ENCODE results near the gene PCCA.
A peak's percentile ranks its signal among the peaks of the same experiment; 100 is the strongest.
"Not testable (repeated sequence)": the region's sequence is repeated elsewhere in the genome, so short reads cannot be mapped to it uniquely, and the experiment has no call there.

Gene PCCA

DNA sequence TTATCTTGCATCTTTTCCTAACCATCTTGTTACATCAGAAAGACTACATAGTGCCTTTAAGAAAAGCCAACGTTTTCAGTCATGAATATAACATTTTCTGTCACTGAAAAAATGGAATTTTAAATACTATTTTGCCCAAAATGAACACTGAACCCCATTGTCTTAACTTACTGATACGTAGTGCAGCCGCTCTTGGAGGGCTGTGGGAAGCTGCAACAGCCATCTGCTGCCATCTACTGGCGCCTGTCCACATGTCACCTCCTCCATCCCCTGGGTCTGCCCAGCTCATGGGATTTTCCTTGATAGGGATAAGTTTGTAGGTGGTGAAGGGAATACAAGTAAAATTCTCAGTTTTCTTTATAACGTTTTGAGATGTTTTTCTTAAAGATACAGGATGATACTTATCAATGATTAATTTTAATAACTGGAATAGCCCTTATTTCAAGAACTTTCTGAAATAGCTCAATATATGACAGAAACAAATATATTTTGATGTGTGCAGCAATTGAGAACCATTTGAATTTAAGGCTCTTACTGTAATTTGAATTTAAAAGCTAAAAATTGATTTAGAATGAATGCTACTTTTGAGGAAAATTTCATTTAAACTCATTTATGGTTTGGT is 426.0 kb downstream of the PCCA start:
- peak; percentile 67 for DNase-seq

DNA sequence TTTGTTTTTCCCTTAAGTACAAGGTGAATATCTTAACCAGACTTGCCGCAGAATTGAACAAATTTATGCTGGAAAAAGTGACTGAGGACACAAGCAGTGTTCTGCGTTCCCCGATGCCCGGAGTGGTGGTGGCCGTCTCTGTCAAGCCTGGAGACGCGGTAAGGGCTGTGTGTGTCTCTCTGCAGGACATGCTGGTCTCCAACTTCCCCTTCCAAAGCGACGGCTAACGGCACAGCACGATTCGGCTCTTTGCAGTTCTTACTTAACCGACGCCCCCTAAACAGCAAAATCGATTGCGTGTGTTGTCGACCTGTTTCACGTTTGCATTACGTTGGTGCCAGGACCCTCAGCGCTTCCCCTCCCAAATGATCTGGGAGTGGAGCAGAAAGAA is 426.5 kb downstream of the PCCA start:
- no peak for DNase-seq

DNA sequence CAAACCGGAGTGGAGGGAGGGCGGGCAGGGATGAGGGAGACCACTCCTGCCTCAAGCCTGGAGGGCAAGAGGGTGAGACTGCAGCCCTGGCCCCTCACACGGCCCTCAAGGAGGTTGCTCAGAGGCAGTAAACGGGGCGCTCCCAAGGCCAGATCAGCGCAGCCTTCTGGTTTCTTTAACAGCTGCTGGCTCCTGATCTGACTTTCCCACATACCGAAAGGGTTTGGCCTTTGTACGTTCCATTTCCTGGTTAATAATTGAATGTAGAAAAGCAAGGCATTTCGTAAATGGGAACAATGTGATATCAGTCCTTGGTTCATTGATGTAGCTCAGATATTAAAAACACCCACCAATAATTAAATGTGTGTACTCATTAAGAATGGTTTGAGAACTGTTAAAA is 428.2 kb downstream of the PCCA start:
- DNase-seq, result no peak

DNA sequence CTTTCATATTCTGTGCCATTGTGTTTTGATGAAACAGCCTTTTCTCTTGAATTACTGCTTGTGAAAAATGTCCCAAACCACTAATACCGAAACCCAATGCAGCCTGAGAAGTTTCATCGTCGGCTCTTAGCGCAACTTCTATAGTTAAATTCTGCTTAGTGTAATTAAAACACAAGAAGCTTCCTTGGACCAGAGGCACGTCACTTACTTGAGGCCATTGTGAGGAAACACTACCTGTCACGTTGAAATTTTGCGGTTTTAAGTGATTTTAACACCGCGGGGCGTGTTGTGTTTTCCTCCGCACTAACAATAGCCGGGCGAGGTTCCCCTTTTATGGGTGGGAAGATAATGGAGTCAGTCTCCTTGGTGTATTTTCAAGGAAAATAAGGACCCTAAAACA is 428.8 kb downstream of the PCCA start:
- DNase-seq, result no peak

DNA sequence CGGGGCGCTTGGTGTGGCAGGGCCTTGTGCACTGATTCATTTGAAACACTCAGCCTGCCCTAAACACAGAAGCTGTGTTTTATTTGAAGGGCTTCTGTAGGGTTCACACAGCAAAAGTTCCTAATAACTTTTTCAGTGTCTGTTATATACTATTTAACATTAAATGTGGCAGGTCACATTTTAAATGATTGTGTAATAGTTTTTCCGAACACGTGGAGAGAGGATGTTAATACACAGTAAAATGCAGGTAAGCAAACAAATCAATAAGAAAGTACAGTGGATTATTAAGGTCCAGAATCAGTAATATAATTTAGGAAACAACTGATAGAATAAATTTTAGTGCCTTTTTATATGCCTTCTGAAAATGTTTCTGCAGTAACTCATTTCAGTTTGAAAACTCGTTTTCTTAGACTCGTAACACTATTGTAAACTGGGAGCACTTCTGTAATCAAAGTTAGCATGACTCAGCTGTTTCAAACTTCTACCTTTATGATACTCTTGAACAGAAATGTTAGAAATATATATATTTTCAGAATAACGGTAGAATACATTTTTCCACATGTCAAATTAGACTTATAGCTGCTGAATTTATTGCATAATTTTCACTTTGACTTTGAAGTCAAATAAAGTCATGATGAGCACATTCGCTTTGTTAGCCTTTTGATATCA is 429.6 kb downstream of the PCCA start:
- no peak for DNase-seq

DNA sequence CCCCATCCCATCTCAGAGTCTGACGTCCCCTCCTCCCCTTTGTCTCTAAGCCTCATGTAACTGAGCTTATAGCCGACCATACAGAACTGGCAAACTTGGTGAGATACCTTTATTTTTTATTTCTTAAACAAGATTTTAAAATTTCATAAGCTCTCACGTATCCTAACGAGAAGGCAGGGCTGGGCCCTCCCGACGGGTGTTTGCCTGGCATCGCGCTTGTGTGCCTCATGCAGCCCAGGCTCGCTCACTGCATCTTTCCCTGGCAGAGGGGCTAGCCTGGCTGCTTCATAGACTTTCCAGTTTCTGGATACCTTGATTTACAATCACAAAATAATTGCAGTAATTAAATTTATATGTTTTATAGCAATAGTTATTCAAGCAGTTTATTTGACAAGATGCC is 430.7 kb downstream of the PCCA start:
- no peak for DNase-seq

DNA sequence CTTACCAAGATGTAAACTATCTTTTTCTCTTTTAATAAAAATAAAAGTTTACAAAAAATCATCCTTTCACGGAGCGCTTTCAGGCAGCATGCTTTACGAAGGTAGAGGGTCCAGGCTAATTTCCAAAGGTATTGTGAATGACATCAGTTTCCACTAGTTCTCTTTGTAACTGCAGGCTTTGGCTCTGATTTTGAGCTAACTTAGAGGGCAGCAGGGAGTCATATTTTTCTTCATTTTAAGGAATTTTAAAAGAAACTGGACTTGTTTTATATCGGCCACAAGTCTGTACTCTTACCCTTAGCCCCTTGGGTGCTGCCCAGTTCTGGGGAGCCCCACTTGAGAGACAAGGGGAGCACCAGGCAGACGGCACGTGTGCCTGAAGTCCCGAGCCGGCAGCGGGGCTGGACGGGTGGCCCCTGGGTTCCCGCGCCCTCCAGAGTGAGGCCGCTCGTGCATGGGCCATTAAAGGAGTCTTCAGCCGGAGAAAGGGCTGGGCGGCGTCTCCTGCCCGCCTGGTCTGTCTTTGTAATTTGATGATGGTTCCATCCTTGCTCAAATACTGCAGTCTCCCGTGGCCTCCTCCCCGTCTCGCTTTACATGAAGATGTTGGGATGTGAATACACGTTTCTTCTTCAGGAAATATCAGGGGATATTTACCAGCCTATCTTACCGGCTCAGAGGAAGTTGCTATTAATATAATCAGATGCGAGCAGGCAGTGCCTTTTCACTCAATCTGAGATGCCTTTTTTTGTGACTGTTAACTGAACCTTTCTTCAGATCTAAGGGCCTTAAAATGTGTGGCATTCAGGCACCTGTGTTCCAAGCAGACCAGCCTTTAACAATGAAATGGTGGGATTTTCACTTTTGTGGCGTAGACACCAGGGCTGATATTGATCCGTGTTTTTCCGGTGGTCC is 432.3 kb downstream of the PCCA start:
- DNase-seq, result no peak

DNA sequence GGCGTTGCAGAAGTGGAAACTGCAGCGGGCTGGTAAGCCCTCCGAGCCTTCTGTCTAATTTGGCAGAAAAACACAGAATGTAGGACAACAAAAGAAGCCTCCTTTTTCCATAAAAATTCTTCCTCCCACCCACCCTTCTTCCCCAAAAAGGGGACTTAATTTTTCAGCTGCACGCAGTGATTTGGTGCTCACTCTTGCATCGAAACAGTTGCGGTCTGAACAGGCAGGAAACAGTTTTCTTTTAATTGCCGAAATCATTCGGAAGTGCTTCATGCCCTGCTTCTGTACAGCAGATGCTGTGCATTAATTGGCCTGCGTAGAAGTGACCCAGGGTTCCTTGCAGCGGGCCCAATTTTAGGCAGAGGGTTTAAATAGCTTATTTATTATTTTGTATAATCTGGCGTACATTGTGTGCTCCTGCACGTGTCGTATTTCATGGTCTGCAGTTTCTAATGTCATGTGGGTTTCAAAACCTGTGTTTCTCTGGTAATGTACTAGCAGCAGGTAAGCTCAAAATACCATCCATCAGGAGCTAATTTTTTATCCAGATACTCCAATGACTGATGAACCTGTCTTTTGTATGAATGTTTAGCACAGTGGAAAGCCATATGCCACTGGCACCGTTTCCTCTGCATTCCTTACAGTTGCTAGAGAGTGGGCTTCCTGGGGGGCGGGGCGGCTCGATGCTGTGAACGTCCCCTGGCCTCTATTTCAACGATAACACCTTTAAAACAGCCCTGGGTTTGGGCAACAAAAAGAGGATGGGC is 433.1 kb downstream of the PCCA start:
- DNase-seq, result no peak

DNA sequence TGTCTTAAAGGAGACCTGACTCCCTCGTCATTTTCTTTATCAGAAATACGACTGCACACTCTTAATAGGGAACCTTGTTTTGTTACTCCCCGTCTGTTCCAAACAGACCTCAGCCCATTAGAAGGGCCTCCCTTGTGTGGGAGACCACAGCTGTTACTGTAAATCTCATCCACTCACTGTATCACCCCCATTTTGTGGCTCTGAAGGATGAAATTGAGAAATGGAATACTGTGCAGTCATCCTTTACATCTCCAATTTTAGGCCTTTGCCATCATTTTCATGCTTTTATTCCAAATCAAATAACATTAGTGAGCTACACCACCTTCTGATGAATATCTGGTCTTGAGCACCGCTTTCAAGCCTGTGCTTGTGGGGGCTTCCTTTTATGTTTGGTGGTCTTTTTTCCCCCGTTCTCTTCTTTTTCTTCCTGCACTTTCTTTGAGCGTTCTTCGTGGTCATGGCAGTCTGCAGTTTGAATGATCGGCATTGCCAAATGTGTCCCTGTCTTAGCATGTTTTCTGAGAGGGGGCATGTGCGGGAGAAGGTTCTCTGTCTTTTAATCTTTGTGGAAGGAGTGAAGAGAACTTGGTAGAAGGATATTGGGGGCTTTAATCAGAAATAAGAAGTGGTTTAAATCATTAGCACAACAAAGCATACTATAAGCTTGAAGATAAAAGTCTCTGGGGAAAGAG is 433.9 kb downstream of the PCCA start:
- DNase-seq, result no peak

DNA sequence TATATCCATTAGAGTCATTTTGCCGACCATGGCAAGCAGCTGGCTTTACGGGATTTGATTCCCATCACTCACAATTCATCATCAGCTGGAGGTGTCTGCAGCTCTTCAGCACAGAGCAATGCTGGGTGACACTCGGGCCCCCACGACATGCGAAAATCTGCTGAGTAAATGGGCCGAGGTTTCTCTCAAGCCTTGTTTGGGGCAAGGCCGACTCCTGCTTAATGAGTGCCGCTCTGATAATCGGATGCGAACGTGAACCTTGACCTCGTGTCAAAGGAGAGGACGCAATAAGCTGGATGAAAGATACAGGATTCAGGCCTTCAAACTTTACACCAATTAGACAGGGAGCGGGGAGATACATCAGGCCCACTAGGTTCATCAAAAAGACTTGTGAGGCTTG is 434.5 kb downstream of the PCCA start:
- DNase-seq, result no peak

DNA sequence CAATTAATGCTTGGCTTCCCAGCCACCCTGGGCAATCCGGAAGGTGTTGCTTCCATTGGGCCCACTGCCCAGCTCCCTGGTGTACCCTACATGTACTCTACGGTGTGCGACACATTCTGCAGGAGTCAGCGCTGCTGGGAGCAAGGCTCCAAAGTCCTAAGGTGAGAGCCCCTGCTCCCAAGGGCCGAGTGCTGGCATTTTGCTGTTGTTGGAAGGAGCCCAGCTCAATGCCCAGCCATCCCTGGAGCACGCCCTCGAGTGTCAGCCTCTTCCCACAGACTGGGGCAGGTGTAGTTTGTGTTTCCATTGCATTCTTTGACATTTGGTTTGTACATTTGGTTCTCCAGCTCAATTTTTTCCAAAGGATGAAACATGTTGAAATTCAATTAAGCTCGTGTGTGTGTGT is 435.1 kb downstream of the PCCA start:
- DNase-seq, result no peak

DNA sequence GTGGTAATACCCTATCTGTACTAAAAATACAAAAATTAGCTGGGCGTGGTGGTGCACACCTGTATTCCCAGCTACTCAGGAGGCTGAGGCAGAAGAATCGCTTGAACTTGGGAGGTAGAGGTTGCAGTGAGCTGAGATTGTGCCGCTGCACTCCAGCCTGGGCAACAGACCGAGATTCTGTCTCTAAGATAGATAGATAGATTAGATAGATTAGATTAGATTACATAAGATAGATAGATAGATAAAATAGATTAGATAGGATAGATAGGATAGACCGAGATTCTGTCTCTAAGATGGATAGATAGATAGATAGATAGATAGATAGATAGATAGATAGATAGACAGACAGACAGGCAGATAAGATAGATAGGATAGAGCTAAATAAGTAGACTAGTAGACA is 435.8 kb downstream of the PCCA start:
- not testable (repeated sequence) for DNase-seq

DNA sequence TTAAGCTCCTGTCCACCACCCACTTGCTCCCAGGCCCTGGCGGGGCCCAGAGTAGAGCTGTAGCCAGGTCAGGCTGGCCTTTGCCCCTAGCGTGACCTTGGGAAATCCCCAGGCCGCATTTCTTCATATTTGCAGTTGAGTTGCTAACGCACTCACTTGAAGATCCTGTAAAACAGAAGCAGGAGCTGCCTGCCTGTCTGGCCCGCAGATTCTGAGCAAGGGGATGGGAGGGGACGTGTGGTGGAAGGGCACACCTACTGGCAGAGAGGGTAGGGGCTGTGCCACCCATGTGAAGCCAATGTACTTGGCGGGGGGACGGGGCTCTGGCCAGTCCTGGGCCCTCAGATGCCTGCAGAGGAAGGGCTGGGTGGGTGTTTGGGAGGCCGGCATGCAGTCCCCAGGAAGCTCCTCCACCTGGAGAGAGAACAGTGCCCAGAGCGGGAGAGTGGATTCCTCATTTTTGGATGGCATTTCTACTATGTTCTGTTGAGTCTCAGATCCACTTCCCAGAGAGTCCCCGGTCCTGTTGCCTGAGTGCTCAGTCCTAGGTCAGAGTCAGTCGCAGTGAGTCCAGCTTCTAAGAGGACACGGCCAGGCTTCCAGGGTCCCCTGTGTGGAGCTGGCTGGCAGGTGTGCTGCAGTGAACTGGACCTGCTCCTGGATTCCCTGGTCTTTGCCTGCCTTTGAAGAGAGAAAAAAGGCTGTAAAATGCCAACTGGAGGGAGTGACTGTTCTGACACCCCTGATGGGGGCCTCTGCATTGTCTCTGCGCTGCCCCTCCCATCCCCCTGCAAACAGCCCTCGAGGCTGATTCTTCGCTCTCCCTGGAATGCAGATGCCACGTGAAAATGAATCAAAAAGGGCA is 436.8 kb downstream of the PCCA start:
- no peak for DNase-seq

DNA sequence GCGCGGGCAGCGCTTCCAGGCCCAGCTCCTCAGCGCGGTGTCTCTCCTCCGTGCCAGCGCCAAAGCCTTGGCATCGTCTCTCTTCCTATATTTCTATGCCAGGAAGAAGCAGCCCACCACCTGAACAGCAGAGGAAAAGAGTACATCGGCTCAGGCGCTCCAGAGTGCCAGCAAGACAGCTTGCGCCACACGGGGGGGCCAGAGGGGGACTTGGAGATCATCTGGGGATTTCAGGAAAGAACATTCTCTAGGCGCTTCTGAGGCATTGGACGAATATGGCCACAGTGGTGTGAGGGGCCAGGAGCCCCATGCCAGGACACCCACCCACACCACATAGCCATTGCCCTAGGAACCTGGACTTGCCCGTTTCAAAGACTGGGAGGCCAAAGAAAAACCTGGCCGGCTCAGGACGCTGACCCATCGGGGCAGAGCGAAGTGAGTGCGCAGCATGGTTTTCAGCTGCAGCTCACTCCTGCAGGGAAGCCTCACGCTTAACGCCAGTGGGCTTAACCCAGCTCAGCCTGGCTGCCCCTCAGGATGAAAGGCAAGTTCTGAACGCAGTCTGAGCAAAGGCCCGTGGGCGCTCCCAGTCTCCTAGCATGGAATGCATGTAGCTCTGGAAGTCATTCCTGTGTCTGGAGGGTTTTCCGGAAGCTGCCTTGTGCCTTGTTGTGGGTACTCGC is 437.6 kb downstream of the PCCA start:
- DNase-seq, result no peak

DNA sequence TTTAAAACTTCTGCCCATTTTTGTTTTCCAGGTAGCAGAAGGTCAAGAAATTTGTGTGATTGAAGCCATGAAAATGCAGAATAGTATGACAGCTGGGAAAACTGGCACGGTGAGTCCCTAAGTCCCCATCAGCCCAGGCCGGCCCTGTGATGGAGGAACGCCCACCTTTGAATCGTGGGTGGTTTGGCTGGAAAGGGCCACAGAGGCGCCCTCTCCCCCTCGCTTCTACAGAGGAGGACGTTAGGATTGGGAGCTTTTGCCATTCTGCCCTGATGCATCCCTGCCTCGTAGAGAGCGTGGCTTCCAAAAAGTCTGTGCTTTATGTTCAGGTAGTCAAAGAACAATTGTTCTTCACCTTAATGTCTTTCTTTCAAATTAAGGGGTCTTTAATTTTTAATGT is 438.8 kb downstream of the PCCA start:
- no peak for DNase-seq

DNA sequence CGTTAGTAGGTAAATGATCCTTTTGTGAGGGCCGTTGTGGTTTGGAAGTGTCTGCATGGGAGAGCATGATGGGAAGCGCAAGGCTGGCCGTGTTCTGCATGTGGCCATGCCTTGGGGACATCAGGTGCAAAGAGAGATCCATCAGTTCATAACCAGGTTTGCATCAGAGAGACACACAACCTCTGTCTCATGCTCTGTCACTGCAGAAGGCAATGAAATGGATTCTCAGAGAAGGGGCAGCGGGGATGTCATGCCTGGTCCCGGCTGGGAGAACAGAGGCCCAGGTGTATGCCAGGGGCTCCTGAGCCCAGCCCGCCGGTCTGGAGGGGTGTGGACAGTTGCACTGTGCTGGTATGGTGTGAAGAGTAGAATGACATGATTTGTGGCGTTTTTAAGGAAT is 439.5 kb downstream of the PCCA start:
- no peak for DNase-seq

DNA sequence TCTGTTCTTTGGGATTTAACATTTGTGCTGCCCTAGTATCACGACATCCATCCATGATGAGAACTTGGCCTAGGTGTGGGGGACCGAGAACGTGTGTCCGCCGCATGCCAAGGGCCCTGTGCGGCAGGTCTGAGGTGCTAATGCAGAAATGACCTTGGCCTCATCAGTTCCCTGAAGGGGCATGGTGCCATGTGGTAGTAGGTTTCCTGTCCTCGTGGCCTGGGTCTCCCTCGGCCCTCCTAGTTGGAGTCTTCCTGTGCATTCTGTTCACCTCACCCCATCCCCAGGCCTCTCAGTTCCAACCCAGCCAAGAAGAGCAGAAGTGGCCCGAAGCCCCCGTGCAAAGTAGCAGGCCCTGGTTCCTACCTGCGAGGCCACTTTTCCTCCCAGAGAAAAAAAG is 439.9 kb downstream of the PCCA start:
- DNase-seq, result no peak

DNA sequence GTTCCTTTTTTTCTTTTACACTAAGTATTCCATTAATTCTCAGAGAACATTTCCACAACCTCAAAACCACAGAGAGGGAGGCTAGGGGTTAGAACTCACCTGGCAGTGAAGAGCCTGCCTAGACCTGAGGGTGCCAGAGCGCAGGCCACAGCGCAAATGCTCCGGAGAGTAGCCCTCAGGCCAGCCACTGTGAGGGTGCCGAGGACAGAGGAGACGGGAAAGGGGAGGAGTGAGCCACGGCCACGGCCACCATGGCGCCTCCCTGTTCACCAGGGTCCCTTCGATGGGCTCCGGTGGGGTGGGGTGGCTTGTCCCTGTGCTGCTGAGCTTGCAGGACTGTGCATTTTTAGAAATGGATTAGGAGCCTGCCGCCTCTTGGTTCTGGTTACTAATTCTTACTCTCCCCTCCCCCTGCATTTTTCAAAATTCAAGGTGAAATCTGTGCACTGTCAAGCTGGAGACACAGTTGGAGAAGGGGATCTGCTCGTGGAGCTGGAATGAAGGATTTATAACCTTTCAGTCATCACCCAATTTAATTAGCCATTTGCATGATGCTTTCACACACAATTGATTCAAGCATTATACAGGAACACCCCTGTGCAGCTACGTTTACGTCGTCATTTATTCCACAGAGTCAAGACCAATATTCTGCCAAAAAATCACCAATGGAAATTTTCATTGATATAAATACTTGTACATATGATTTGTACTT is 440.9 kb downstream of the PCCA start:
- DNase-seq, result no peak

DNA sequence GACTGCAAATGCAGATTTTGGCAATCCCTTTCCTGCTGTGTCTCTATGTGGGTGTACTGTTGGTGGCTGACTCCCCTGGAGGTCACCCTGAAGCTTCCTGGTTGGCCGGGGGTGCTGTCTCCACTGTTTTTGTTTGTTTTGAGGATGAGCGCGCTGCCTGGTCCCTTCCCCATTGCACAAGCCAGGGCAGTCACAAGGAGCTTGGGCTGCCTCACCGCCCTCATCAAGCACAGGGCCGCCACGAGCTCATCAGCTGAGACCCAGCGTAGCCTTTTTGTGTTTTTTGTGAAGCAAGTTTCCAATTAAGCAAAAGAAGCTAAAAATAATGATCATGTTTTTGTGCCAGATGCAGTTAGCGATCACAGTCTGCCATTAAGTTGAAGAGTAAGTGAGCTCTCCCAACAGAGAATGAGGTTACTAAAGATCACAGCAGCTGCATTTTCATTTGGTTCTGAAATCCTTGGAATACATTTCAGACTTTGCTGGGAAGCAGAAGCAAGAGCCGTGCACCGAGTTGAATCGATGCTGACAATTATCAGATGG is 441.8 kb downstream of the PCCA start:
- DNase-seq, result no peak

All from fibroblast of skin of right quadriceps (primary cell).